ENCODE data around the gene TOM1L2.

GRCh38 chr17:17979778-17980177 lies 7.6 kb upstream of the TOM1L2 start:
- TF ChIP-seq POLR2AphosphoS5 (IDR thresholded peaks at IDR 0.05; ENCODE audit: low read depth, low read length) = no peak
- TF ChIP-seq POU2F2 (IDR thresholded peaks at IDR 0.05; ENCODE audit: low read depth, low read length) = no peak

Data from GM12891 (cell line).